ENCODE results near the gene RPL23. TPM values are rescaled to one million over a fixed set of nuclear protein-coding genes. Genes with fewer than 3 reads are reported as not detected.
A peak's percentile ranks its signal among the peaks of the same experiment; 100 is the strongest.

The RPL23 gene
- polyA plus RNA-seq, 1 donor = 2,231 TPM

DNA sequence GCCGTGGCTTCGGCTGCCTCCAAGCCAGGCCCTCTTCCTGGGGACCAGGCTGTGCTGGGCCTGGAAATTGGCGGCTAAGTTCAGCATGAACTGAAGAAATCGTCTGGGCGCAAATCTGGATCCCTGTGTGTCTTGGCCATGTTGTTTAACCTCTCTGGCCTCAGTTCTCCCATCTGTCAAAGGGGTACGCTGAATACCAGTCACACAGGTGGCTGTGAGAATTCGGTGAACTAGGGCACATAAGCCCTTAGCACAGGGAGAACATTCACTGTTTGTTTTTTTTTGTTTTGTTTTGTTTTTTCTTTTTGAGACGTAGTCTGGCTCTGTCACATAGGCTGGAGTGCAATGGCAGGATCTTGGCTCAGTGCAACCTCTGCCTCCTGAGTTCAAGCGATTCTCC lies 35.3 kb upstream of the RPL23 start:
- no peak for DNase-seq

DNA sequence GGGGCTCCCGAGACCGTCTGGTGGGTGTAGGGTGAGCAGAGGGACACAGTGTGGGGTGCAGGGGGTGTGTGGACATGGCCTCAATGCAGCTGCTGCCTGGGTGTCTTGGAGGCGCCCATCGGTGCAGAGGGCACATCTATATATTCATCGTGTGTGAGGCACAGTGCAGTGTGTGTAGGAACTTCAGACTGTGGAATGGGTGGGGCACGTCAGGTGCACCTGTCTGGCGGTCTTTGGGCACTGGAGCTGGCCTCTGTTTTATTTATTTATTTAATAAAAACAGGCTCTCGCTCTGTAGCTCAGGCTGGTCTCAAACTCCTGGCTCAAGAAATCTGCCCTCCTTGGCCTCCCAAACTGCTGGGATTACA lies 33.1 kb upstream of the RPL23 start:
- DNase-seq = no peak

DNA sequence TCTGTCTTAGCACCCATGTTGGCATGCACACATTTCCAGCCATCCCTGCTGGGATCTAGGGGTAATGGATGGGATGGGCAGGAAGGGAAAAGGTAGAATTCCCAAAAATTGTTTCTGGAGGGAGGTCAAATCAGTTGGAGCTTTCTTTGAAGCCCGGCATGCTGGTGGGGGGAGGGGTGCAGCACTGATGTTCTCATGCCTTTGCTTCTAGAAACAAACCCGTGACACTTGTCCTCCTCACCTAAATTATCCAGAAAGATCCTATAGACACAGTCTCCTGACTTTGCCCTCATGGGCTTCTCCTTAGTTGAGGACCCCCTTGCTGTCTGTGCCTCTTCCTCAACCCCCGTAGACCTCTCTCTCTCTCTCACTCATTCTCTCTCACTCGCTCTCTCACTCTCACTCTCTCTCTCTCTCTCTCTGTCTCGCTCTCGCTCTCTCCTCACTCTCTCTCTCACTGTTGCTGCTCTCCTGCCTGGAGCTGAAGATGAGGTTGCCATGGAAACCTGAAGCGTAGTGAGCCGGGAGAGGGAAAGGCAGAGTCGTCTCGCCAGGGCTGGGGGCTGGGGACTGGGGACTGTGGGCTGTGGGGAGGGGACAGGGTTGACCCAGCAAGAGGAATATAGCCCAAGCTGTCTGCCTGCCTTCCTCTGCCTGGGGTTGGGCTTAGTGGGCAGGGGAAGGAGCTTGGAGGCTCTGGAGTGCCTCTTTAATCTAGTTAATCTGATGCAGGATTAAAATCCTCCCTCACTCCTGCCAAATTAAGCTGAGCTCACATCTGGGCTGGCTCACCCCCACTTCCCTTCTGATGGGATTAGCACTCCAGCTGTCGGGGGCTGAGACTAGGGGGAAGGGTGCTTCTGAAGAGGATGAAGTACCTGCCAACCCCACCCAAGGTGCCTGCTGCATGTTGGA lies 32.5 kb upstream of the RPL23 start:
- DNase-seq = no peak

DNA sequence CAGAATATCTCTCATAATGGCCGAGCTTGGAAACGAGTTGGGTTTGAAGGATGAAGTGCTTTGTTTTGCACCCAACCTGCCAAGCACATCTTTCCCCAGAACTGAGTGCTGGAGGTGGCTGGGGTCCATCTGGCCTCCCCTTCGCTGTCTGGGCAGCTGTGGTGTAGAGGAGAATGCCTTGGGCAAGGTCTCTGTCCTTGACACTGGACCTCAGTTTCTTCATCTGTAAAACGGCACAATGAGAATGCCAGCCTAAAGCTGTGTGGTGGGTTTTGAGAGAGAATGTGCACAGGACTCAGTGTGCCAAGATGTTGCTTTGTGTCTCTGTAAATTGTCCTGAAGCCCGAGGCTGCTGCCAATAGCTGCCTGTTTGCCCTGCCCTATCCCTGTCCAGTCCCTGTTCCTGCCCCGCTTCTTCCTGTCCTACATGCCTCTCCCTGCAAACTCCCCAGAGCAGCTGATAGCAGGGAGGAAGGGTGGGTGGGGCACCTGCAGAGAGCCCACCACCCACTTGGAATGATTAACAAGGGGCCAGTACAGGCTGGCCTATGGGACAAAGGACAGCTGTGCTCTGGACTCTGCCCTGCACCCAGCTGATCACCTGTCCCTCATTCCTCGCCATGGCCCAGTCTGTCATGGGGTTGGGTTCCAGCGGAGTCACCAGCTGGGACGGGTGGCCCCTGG lies 31.7 kb upstream of the RPL23 start:
- DNase-seq = no peak

DNA sequence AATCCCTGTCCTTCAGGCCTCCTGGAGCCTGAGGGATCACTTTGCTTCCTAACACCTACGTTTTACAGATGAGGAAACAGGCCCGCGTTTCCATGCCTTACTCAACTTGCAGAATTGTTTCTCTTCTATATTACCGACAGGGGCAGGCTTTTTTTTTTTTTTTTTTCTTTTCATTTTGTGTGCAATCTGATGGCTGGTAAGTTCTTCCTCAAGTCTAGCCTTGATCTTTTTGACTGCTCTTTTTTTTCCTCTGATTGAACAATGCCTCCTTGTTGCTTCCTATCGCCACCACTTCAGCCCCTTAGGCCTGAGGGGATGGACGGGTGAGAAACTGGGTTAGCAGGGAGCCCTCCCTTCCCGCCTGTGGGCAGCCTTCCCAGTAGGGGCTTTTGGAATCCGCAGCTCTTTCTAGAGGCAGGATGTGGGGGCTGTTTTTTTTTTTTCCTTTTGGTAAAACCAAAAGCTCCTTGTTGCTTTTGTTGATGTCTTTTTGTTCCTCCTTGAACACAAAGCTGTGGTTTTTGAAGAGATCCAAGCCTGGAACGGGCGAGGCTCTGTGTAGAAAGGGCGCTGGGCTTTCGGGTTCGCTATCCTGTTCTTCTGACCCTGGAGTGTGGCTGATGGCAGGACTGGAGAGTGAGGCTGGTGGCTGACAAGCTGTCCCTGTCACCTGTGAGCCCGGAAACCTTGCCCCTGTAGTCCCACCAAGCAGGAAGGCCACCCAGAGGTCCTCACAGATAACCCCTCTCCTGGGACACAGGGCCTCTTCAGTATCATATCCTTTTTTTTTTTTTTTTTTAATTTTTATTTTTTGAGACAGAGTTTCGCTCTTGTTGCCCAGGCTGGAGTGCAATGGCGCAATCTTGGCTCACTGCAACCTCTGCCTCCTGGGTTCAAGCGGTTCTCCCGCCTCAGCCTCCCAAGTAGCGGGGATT lies 30.3 kb upstream of the RPL23 start:
- no peak for DNase-seq

DNA sequence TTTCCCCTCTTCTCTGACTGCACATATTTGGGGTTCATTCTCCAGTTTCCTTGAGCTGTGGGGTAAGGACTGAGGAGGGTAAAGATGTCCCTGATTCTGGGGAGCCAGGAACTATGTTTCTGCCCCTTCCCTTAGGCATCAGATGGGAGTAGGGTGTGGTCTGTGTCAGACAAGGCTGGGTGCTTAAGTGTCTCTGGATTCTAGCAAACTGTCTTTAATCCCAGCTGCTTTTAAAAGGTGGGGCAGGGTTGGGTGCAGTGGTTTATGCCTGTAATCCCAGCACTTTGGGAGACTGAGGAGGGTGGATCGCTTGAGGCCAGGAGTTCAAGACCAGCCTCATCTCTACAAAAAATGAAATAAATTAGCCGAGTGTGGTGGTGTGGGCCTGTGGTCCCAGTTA lies 29.3 kb upstream of the RPL23 start:
- no peak for DNase-seq

DNA sequence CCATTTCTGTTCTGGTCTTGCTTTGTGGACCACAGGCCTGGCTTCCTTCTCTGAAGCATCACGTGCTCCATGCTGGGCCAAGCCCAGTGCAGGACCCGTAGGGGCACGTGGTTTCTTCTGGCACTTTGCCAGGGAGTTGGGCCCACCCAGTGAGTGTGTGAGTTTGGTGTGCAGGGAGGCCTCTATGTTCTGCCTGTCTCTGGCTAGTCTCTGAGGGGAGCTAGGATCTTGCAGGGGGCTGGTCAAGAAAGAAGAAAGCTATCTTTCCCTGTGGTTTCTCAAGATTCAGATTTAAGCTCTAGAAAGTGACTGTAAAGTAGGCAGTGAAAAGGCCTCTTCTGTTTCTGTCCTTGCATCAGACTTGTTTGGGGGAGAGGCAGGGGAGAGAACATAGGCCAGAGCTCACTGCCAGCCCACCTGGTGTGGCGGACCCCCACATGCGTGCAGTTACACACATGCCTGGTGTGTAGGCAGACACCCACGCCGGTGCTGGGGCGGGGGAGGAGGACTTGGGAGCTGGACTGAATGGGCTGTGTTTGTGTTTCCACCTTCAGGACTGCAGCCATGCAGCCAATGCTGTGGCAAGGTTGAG lies 28.2 kb upstream of the RPL23 start:
- peak; percentile 75 for DNase-seq

DNA sequence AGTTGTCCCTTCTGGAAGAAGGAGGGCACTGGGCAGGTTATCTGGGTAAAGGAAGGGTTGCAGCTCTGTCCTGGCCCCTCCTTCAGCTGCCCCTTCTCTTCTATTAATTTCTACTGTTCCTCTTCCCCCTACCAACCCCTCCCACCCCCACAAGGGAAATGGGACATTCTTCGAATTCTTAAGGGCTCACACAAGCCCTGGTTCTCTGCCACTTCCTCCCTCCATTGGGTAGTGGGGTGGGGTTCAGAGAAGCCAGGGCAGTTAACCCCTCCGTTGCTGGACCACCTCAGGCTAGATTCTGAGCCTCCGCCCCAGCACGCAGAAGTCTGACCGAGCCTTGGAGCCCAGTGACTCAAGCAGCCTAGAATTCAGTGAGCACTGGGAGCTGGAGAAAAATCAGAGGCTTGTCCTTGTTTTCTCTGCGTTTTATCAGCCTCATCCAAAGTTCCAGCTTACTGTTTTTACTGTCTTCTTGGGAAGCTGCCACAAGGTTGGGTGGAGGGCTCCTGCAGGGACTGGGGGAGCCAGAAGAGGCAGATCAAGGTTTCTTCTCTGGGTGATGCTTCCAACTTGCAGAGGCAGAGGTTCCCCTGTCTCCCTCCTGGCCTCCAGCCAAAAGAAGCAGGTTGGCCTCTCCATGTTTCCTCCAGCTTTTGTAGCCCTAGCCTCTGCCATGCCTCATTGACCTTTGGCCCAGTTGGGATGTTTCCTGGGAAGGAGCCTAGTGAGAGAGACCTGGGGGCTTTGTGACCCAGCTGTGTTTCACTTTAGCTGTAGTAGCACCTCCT lies 26.6 kb upstream of the RPL23 start:
- DNase-seq = peak; percentile 57

DNA sequence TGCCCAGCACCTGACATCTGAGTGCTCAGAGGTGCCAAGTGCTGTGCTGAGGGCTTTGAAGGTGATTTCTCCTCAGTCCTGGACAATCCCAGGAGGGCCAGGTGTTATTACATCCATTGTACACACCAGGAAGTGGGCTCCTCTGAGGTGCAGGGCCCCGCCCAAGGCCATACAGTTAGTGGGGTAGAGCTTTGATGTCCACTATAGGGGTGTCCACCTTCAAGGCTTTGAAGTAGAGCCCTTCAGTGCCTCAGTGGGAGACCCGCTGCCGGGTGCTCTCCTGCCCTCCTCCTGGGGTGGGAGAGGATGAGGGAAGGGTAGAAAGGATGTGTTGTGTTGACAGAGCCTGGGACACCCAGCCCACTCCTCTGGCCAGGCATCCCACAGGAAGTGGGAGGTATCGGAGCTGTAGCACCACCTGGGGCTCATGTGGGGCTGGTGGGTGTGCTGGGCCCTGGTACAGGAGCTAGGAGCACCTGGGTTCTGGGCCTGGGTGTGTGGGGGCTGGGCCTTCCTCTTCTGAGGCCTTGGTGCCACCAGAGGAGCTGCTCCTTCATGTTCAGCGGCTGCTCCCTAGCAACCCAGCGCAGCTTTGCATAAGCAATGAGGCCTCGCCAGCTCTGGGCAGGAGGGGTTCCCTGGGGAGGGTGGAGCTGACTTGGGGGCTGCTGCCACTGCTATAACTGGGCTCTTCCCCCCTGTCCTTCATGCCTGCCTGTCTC lies 23.8 kb upstream of the RPL23 start:
- DNase-seq = no peak

DNA sequence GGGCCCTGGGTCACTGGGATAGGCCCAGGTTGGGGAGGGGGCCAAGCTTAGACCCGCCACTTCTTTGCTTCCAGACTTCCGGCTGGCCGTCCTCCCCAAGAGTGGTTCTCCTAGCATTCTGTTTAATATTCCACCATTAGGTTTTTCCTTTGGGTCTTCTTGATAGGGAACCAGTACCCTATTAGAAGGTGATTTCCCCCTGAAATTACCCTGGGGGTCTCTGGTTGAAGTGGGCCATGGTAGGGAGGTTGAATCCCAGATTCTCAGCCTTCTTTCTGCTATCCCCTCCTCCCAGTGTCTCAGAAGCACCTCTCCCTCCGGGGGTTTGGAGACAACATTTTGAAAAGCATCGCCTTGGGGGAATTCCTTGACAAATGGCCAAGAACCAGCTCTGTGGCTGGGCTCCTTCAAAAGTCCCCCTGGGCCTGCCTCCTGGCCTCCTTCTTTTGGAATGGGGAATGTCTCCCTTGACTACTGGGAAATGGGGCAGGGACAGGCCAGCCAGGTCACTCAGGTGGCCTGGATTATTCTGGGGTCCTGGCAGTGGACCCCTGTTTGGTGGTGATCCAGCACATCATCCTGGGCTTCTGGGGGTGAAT lies 22.1 kb upstream of the RPL23 start:
- DNase-seq = no peak

DNA sequence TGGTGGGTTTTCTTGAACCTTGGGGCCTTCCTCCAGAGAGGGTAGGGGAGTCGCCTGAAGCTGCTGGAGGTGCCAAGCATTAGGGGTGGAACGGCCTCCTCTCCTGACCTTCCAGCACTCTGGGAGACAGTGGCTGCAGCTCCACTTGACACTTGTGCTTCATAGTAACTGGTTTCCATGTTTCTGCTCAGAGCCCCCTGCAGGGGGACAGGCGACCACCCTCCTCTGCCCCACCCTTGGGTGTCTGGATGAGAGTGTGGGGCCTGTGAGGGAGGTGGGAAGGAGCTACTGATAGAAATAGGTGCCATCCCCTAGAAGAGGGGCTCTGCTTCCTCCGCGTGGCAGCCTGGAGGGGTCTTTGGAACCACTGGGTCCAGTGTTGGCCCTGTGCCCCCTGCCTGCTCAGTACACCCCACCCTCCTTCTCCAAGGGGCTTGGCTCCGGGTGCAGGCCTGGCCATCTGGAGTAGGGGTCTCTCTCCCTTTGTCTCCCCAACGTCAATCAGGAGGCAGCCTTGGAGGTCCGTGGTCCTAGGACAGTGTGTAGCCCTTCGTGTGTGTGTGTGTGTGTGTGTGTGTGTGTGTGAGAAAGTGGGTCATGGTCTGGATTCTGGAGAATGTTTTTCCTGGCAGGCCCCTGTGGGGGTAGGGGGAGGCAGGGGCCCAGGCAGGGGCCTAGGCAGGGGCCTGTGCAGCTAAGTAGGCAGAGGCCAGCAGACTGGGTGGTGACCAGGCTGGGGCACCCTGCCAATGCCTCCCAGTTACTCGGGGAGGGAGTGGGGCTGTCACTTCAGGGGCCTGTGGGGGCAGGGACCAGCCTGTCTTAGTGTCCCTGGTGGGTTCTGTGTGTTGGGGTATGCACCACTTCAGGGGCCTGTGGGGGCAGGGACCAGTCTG lies 21.2 kb upstream of the RPL23 start:
- no peak for DNase-seq

DNA sequence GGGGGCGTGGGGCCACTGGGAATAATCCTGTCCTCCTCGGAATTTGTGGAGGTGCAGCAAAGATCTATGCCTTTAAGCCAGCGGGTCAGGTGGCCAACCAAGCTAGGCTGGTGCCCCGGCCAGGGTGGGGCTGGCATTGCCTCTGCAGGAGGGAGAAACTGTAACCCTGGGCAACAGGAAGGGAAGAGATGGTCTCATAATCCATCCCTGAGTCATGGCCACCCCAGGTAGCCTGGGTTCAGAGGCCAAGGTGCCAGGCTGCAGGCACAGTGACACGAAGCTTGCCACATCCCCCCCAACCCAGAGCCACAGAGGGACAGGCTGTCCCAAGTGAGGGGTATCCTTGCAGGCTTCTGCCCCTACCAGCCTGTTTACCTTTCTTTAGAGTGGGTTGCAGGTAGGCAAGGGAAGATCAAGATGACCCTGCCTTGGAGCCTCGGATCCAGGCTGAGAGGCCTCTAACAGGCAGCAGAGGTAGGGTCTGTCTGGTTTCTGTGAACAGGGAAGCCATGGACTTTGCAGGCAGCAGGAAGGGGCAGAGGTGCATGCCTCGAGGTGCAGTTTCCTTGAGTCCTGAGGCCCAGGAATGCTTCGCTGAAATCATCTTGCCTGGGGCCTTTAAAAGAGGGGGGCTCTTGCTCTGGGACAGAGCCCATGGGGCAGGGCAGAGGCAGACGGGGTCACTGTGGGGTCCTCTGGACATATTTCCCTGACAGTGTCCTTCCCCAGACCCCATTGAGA lies 20.3 kb upstream of the RPL23 start:
- no peak for DNase-seq

DNA sequence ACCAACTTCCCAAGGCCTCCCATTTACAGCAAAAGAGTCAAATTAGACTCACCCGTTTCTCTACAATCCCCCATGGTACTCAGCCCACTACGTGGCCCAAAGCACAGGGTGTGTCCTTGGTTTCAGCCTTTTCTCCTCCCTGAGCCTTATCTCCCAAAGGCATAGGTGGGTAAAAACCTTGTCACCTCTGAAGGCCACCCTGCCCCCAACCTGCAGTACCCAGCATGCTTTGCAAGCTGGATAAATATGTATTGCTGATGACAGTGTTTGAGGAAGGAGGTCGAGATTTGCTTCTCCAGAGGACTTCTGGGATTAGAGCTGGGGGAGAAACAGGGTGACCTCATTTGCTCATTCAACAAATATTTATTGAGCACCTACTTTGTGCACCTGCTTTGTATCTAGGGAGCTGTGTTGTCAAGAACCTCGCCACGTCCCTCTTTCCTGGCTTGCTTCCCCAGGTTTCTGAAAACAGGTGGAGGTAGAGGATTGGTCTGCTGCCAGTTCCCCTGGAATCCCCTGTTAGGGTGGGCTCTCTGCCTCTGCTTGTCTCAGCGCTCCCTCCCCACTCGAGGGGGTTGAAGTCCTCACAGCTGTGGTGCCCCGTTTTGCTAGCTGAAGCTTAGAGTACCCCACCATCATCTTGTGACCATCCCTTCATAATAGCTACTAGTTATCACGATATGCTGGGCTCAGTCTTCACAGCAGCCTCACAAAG lies 19.3 kb upstream of the RPL23 start:
- DNase-seq = no peak

DNA sequence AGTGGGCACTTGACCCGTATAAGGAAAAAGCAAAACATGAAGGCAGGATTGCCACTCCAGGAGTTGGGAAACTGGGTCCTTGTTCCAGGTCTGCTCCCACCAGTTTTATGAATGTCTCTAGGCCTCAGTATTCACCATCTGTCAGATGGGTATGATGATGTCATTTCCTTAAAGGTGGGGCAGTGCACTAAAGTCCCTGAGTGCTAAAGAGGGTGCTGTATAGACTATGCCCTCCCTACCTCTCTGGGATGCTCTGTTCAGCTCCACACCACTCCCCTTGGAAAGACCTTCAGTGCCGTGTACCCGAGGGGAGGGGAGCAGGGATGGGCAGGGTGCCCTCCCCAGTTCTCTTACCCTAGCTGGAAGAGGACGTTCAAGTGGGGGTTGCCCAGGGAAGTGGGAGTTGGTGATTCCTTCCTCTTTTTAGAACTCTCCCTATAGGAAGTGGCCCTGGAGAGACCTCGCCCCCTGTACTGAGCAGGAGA lies 18.5 kb upstream of the RPL23 start:
- no peak for DNase-seq

DNA sequence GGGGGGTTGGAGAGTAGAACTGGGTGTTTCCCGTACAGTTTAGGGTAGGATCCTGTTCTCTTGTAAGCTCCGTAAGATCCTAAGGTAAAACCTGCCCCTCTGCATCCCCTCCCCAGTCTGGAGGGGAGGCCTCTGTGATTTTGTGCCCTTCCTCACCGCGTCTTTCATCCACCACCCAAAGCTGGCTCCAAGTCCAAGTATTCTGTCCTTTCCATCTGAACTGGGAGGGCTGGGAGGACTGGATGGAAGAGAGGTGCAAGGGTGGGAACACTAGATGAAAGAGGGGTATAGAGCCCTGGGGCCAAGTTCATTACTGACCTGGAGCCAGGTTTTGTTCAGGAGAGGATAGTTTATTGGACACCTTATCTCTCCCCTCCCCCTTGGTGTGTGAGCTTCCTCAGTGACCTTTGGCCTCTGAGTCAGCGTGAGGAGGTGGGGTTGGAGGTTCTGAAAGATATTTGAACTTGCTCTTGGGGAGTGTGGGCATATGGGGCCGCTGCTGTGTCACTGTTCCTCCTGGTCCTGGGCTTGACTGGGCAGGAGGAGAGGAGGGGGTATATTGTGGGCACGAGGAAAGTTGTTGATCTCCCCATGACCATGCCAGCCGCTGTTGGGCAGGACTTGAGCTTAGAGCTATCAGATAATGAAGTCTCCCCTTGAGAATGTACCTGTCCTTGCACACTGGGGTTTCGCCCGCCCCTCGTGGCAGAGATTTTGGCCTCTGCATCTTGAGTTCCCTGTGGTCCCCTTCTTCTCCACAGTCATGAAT lies 17.9 kb upstream of the RPL23 start:
- DNase-seq = peak; percentile 68
